Osteocyte (in vitro differentiated cells): Measurements from ENCODE around the gene DDX51. TPM values are rescaled to one million over a fixed set of nuclear protein-coding genes. Genes with fewer than 3 reads are reported as not detected.

Experiments
- DNase-seq: peaks from one replicate; pipeline ENCODE4 v3.0.0; 2021; ENCODE audit warnings: mixed read lengths; ENCODE audit not compliant: unreplicated experiment; ENCODE audit errors: extremely low spot score
- H3K27ac Mint-ChIP-seq: one replicate; pipeline ENCODE4 v1.8.0; 2021; ENCODE audit warnings: mild to moderate bottlenecking, mixed read lengths; ENCODE audit not compliant: unreplicated experiment
- H3K27me3 Mint-ChIP-seq: one replicate; pipeline ENCODE4 v1.8.0; 2021; ENCODE audit warnings: mixed read lengths; ENCODE audit not compliant: unreplicated experiment
- H3K36me3 Mint-ChIP-seq: one replicate; pipeline ENCODE4 v1.8.0; 2021; ENCODE audit warnings: mixed read lengths; ENCODE audit not compliant: unreplicated experiment
- H3K4me1 Mint-ChIP-seq: one replicate; pipeline ENCODE4 v1.8.0; 2021; ENCODE audit warnings: mixed read lengths; ENCODE audit not compliant: unreplicated experiment
- H3K4me3 Mint-ChIP-seq: one replicate; pipeline ENCODE4 v1.8.0; 2021; ENCODE audit warnings: mild to moderate bottlenecking, moderate library complexity, mixed read lengths; ENCODE audit not compliant: unreplicated experiment
- H3K9me3 Mint-ChIP-seq: one replicate; pipeline ENCODE4 v1.8.0; 2021; ENCODE audit warnings: mixed read lengths; ENCODE audit not compliant: unreplicated experiment
- total RNA-seq: library from RNA; stranded (reverse); gene quantifications from 2 replicates; pipeline ENCODE4 v1.2.1, GENCODE V29; 2021
- TF ChIP-seq, protein P1 (sequence below): fragments of 200-600 bp; sonication (generic); IDR thresholded peaks from 2 replicates; pipeline ENCODE4 v1.5.0; 2021; ENCODE audit warnings: antibody characterized with exemption, mild to moderate bottlenecking, moderate library complexity

Gene DDX51
- total RNA-seq, 1 donor from 2014 or later: 17.7 TPM

DNA sequence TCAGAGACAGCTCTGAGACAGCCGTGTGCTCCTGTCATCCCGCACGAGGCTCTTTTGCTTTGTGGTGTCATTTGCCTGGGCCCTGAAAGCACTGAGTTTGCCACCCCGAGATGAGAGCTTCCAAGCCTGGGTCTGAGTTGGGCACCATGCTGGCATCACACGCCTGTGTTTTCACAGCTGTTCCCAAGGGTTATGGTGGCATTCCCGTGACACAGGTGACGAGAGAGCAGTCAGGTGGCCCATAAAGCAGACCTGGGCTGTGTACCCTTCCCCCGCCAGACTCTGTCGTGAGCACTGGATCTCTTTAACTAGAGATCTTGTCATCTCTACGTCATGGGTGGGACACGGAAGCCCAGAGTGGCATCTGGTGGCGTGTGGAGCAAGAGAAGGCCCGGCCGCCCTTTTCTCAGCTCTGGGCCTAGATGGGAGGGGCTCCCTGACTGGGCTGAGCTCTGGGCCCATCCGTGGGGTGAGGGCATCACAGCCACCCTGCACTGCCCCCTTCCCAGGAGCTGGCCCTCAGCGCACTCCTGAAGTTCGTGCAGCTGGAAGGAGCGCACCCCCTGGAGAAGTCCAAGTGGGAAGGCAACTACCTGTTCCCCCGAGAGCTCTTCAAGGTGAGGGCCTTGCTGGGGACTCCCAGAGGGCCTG, 2.8 kb upstream of the DDX51 start:
- no peak overlapping the region for H3K27ac Mint-ChIP-seq
- H3K9me3 Mint-ChIP-seq: no peaks in the 10 kb centered on the region
- TF ChIP-seq, protein P1, sequence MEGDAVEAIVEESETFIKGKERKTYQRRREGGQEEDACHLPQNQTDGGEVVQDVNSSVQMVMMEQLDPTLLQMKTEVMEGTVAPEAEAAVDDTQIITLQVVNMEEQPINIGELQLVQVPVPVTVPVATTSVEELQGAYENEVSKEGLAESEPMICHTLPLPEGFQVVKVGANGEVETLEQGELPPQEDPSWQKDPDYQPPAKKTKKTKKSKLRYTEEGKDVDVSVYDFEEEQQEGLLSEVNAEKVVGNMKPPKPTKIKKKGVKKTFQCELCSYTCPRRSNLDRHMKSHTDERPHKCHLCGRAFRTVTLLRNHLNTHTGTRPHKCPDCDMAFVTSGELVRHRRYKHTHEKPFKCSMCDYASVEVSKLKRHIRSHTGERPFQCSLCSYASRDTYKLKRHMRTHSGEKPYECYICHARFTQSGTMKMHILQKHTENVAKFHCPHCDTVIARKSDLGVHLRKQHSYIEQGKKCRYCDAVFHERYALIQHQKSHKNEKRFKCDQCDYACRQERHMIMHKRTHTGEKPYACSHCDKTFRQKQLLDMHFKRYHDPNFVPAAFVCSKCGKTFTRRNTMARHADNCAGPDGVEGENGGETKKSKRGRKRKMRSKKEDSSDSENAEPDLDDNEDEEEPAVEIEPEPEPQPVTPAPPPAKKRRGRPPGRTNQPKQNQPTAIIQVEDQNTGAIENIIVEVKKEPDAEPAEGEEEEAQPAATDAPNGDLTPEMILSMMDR: no peak
- no peak overlapping the region for H3K4me3 Mint-ChIP-seq
- H3K36me3 Mint-ChIP-seq: peaks cover 2% of the 10 kb centered on the region
- peaks cover 26% of the 10 kb centered on the region for H3K4me1 Mint-ChIP-seq
- DNase-seq: no peak
- H3K27me3 Mint-ChIP-seq: no peaks in the 10 kb centered on the region

DNA sequence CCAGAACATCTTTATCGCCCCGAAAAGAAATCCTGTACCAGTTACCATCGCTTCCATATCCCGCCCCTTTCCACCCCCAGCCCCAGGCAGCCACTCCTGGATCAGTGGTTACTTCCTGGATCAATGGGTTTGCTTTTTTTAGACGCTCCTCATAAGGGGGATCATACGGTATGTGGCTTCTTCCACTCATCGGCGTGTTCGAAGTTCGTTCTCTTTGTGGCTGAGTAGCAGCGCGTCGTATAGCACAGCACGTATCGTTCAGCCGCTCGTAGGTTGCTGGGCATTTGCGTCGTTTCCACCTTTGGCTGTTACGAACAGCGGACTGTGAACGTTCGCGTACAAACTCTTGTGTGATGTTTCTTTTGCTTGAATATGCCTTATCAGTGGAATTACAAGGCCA, 2.0 kb upstream of the DDX51 start:
- peak overlapping the region; percentile 83 for H3K4me3 Mint-ChIP-seq
- H3K9me3 Mint-ChIP-seq: no peaks in the 10 kb centered on the region
- H3K27ac Mint-ChIP-seq: no peak overlapping the region
- H3K27me3 Mint-ChIP-seq: no peaks in the 10 kb centered on the region
- TF ChIP-seq, protein P1: no peak
- peaks cover 2% of the 10 kb centered on the region for H3K36me3 Mint-ChIP-seq
- no peak for DNase-seq
- peaks cover 26% of the 10 kb centered on the region for H3K4me1 Mint-ChIP-seq

DNA sequence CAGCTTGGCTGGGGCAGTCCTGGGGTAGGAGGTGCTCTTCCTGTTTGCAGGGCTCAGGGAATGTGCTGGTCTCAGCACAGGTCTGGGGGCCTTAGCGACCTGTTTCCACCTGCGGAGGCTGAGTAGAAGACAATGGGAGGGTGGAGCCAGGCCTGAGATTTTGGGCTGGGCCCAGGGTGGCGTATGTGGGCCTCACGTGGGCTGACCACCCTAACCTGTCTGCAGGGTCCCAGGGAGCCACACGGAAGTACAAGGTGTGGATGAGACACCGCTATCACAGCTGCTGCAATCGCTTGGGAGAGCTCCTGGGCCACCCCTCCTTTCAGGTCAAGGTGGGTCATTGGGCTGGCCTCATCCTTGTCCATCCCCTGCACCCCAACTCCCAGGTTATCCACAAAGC, 1.2 kb upstream of the DDX51 start:
- TF ChIP-seq, protein P1: no peak
- no peak for DNase-seq
- Mint-ChIP-seq H3K9me3 (no peaks in the 10 kb centered on the region), H3K27ac (peak overlapping the region; percentile 66), H3K36me3 (peaks cover 2% of the 10 kb centered on the region), H3K4me1 (peaks cover 26% of the 10 kb centered on the region), H3K27me3 (no peaks in the 10 kb centered on the region), H3K4me3 (peak overlapping the region; percentile 83)

DNA sequence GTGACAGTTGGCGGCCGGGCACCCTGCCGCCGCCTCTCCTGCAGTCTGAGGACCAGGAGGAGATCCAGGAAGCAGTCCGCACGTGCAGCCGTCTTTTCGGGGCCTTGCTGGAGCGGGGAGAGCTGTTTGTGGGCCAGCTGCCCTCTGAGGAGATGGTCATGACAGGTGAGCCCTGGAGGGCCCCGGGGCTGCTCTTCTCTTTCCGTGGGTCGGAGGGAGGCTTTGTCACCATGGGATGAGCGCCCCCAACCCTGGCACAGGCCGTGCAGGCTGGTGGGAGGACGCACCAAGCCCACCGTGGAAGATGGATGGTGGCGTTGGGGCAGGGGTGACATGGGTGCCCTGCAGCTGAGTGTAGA, 670 bp upstream of the DDX51 start:
- peak overlapping the region; percentile 66 for H3K27ac Mint-ChIP-seq
- peak overlapping the region; percentile 83 for H3K4me3 Mint-ChIP-seq
- DNase-seq: no peak

DNA sequence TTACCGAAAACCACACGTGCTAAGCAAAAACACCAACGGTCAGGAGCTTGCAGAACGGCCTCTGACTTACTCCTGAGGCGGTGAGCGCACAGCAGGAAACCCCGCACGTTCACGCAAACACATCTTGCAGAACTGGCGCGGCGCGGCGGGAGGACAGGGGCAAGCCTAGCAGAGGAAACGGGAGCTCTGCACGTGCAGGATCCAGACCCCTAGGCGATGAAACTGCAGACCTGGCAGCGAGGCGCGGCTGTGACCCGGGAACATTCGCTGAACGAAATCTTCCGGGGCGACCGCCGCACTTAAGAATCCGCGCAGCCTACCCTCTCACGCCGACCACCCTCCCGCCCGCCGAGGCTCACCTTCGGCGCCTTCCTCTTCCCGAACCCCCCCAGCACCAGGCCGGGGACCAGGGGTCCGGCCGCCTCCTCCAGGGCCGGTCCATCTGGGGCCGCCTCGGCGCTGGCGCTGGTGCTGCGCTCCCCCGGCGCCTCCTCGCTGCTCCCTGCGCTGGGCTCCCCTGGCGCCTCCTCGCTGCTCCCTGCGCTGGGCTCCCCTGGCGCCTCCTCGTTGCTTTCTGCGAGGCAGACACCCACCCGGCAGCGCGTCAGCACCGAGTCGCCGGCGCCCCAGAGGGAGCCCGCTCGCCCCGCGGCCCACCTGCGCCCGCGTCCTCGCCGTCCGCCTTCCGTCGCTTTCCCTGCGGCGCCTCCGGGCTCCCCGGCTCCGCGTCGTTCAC, 615 bp downstream of the DDX51 start:
- peaks cover 26% of the 10 kb centered on the region for H3K4me1 Mint-ChIP-seq
- no peaks in the 10 kb centered on the region for H3K27me3 Mint-ChIP-seq
- H3K27ac Mint-ChIP-seq: peak overlapping the region; percentile 23
- H3K4me3 Mint-ChIP-seq: peak overlapping the region; percentile 77
- H3K36me3 Mint-ChIP-seq: peaks cover 7% of the 10 kb centered on the region
- TF ChIP-seq, protein P1: no peak
- no peak for DNase-seq
- no peaks in the 10 kb centered on the region for H3K9me3 Mint-ChIP-seq

More for the DNA sequence above, 670 bp upstream of the DDX51 start:
- H3K4me1 Mint-ChIP-seq: peaks cover 26% of the 10 kb centered on the region
- no peaks in the 10 kb centered on the region for H3K9me3 Mint-ChIP-seq
- H3K27me3 Mint-ChIP-seq: no peaks in the 10 kb centered on the region
- TF ChIP-seq, protein P1: no peak
- H3K36me3 Mint-ChIP-seq: peaks cover 2% of the 10 kb centered on the region
